GM18907 (cell line): ENCODE measurements around the gene POLD2.

ENCODE experiments used
- ATAC-seq: cut with Tn5 transposase; IDR thresholded peaks from one replicate; pipeline ENCODE4 v1.9.1; 2021; ENCODE audit warnings: mild to moderate bottlenecking, moderate library complexity; ENCODE audit not compliant: unreplicated experiment

Gene POLD2

DNA sequence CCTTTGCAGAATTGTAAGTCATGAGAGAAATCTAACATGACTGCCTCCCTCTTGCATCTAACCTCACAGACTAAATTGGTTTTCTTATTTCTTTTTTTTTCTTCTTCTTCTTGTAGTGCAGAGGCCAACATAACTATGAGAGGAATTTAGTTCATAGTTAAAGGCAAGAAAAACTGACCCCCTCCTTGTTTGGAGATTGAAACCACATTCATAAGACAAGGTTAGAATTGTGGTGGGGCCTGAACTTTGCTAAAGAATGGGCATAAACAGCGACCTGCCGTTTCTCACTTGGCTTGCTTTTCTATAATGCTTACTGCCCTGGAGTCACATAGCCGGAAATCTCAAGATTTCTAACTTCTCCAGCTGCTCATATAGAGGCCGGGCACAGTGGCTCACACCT is 38.6 kb downstream of the POLD2 start:
- ATAC-seq: no peak

DNA sequence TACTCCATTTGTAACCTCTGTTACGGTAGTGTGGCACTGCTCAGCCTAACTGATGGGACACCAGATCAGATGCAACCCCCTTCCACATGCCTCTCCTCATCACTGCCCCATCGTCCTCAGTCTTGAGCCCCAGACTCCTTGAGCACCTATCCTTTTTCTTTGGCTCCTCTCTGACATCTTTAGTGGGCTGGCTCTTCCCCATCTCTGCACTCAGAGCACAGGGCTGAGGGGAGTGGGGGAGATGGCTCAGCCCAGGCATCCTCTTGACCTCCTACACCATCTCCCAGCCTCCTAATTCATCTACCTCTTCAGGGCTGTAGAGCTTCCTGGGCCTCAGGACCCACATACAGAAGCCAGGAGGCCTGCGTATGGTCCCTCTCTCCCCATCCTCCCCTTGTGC is 39.6 kb downstream of the POLD2 start:
- ATAC-seq: no peak

DNA sequence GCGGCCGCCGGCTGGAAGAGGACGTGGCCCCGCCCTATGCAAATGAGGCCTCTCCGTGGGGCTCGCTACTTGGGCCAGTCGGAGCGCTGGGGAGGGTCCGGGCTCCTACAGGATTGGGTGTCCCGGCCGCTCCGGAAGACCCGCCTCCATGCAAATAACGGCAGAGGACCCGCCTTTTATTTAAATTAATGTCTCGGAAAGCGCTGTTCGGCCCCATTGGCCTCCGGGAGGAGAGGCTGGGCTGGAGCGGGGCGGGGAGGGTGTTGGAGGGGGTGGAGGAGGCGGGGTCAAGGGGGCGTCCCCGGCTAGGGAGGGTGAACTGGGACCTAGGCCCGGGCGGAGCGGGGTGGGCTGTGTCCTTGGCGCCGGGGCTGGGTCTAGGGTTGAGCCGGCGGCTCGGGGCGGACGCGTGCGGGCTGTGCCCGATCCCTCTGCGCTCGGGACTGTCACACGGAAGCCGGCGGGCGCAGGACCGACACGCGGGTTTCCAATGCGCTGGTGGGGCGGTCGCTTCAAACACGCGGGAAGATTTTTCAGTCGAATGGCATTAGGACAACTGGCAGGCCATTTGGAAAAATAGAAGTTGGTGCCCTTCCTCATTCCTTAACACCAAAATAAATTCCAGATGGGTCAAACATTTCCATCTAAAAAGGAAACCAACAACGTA is 40.7 kb downstream of the POLD2 start:
- peak; percentile 90 for ATAC-seq

DNA sequence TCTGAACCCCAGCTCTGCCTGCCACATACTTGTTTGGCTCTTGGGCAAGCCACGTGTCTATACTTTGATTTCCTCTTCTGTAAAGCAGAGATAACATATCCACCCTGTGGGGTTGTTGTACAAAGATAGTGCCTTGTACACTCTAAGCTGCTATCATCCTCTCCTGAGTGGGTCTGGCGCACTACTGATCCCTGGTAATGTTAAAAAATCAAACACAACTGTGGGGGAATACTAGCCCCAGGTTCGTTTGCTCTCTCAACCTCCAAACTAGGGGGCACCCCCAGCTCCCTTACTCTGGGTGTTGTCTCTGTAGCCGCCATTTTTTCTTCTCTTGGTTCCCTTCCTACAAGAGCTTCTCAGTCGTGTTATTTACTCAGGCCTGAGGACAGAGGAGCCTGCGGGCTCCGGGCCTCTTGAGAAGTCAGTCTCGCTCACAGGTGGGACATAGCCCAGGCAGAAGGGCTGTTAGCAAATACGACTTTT is 42.0 kb downstream of the POLD2 start:
- no peak for ATAC-seq

DNA sequence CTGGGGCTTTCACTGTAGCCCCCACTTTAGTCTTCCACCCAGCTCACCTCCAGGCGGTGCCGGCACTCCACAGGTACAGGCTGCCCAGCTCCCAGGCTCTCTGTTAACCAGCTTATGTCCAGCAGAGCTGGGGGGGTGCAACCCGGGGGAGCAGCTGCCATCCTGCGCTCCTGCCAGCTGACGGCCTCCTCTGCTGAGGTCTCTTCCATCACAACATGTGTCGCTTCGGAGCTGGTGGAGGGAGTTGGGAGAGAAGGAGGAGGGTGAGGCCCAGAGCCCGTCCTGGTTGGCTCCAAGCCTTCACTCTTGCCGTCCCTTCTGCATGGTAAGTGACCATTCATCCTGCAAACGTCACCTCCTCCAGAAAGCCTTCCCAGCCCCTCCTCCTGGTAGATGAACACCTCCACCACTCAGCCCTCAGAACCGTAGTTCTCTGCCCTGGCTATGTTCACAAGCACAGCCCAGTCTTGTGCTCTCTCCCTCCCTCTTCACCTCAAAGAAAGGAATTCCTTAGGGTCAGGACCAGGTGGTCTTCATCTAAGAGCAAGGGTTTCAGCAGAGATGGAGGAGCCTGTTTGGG is 42.6 kb downstream of the POLD2 start:
- no peak for ATAC-seq

DNA sequence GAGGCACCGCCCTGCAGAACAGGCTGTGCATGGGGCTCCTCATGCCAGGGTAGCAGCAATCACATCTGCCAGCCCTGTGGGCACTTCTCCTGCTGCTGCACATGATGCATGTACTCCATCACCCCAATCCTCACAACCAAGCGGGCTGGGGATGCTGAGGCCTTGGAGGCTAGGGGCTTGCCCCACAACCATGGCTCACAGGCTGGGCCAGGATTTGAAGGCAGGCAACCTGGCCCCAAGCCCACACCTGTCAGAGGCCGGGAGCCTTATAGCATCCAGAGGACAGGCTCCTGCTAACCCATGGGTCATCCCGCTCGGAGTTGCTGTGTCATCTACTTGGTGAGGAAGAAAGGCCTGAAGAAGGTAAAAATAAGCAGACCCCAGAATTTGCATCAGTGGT is 43.2 kb downstream of the POLD2 start:
- no peak for ATAC-seq

DNA sequence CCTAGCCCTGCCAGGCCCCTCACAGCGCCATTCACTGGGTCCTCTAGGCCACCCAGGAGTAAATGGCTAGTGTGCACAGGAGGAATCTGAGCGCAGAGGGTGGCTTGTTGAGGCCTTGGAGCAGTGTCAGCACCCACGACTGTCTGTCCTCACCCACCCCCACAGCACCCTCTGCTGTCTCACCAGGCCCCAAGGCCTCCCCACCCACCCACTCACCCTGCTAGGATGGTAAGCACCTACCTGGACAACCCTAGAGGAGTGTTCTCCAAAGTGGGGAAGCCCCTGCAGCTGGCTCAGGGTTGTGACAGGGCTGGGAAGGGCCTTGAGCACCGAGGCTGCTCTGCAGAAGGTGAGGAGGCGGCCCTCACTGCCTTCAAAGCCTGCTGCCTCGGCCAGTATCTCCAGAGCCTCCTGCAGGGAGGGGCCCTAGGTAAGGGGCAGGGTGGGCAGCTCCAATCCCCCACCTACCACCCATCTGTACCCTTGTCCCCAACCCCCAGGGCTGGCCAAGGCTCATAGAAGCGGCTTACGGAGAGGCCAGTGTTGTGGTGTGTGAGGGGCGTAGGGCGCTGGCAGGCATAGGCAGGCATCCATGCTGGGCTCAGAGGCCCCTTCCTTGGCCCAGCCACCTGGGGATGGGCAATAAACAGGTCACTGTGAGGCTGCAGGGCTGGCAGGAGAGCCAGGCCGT is 43.9 kb downstream of the POLD2 start:
- no peak for ATAC-seq

- ATAC-seq: no peak
Observed at GRCh38 chr7:44078521-44078920, 44.8 kb downstream of the POLD2 start.

GRCh38 chr7:44077681-44078091 is 45.7 kb downstream of the POLD2 start:
- no peak for ATAC-seq

DNA sequence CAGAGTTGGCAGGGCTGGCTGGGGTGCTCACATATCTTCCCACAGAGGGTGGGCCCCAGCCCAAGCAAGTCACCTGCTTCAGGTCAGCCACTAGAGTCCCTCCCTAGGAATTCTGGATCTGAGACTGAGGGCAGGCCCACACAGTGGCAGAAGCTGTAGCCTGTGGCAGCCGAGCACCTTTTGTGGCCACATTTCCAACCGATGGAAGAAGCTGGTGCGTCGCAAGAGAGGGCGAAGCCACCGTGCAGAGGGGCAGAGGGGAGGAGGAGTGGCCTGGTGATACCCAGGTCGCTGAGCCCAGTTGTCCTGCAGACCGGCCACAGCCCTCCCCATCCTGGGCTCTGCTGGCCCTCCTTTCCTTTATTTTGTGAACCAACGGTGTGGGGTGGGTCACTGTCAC is 46.3 kb downstream of the POLD2 start:
- no peak for ATAC-seq

DNA sequence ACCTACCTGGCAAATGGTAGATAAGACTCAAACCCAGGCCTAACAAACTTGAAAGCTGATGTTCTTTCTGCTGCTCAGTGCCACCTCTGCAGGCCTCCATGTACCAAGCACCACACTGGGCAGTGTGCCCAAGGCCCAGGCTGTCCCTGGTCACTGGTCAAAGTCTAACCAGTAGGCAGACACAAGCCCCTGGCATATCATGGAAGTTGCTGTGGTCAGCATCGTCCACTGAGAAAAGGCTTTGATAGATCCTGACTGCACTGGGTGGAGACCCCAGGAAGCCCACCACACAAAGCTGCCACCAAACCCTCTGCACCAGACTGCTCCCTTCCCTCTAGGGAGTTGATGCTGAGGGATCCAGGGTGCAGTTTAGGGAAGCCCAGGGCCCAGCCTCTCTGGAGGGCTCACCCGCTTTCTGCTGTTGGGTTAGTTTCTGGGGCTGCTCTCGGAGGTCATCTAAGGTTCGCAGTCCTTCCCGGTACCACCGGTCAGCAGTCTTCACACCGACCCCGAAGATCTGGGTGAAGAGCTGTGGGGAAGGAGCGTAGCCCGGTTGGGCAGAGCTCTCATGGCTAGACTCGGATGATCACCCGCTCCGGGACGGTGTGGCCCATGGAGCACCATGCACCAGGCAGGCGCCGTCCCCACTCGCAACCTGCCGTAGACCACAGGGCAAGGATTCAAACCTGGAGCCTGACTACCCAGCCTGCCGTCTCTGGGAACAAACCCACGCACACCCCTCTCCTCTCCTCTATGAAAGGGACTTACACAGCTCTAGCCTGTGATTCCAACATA is 47.0 kb downstream of the POLD2 start:
- ATAC-seq: no peak

DNA sequence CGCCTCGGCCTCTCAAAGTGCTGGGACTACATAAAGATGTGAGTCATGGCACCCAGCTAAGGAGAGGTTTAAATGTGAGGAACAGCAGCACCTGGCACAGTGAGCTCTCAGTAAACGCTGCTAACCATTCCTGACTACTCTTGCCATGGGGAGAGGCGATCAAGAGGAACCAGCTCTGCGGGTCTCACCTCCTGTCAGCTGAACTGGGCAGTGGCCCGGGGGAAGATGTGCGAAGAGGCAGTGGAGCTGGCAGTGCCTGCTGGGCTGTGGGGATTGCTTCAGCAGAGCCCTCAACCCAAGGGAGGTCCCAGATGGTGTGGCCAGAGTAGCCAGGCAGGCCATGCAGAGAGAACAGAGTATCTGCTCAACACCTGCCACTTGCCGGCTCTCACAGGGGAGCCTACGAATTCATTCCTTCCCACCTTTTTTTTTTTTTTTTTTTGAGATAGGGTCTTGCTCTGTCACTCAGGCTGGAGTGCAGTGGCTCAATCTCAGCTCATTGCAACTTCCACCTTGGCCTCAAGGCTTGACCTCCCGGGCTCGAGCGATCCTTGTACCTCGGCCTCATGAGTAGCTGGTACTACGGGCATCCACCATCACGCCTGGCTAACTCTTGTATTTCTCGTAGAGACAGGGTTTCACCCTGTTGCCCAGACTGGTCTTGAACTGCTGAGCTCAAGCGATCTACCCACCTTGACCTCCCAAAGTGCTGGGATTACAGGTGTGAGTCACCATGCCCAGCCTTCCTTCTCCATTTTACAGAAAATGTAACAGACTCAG is 47.9 kb downstream of the POLD2 start:
- ATAC-seq: no peak

DNA sequence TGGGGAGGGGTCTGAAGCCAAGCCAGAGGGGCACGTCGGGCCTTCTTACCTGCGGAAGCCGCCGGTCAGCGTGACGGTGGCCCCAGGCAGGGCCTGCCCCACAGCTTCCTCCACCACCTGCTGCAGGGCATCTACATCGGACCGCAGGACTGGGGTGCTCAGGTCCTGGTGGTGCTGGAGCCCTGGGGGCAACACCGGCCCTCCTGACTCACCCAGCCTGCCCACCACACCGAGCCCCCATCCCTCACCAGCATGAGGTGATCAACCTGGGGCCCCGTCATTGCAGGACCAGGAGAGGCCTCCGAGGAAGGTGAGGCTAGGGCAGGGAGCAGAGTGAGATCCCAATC is 49.0 kb downstream of the POLD2 start:
- peak; percentile 11 for ATAC-seq

DNA sequence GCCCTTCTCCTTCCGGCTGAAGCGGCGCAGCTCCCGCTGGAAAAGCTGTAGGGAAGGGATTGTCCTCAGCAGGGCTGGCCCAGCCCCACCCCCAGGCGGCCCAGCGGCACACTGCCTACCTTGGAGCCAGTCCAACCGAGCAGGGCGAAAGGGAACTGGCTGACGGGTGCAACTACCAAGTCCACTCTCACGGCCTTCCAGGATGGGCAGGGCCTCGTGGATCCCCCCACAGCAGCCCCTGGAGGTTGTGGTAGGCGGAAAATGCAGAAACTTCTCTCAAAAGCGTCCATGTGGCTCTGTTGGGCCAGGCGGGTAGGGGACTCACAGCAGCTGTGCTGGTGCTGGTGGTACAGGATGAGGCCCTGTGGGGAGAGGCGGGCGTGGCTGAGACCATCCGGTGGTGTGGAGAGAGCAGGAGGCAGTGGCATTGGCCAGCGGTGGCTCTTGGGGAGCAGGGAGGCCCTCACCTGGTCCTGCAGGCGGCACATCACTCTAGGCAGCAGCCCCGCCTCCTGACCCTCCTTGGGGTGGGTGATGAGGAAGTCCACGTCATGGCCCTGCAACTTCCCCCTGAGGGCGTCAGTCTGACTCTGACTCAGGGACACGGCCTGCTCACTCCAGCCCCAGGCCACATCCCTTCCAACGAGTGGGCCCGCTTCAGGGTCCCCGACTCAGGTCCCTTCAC is 49.5 kb downstream of the POLD2 start:
- ATAC-seq: peak; percentile 62

DNA sequence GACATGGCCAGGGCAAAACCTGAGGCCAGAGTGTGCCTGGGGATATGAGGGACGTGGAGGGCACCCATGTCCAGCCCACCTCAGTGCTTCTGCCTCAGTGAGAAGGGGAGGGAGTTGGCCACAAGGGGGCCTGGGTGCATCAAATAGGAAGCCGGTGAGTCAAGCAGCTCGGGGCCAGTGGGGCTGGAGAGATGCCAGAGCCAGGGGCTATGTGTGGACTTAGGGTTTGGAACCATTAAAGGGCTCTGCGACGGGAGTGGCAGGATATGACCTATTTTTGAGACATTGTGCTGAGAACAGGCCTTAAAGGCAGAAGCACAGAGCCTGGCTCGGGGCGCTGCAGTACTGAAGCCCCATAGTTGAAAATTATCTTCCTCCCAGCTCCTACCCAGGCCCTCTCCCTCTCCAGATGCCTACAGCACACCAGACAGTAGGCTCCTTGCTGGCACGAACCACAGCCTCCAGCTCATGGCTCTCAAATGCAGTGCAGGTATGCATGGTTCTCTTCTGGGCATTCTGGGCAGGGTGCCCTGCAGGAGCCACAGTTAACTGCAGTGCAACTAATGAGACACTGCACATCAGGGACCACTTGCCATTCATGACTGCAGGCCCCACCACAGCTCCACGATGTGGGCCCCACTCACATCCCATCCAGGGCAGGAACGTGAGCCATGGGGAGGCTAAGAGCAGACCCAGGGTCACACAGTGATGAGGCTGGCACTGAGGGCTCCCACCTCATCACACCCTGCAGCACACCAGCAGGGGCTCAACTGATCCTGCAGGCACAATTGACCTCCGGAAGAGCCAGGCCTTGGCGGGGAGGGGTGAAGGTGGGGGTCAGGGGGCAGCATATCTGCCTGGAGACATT is 50.8 kb downstream of the POLD2 start:
- ATAC-seq: no peak

DNA sequence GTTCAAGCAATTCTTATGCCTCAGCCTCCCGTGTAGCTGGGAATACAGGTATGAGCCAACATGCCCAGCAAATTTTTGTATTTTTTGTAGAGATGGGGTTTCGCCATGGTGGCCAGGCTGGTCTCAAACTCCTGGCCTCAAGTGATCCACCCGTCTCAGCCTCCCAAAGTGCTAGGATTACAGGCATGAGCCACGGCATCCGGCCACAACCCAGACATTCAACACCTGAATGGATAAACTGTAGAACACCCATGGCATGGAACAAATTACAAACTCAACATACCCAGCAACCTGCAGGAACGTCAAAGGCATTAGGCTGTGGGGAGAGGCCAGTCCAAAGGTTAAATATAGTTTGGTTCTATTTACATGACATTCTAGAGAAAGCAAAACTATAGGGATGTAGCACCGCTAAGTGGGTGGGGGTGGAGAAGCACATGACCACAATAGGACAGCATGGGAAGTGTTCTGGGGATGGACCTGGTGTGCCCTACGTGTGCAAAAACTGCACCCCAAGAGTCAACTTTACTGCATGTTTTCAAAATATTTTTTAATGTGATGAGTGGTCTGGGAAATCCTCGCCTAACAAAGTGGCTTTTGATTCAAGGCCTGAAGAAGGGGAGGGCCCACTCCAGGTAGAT is 51.5 kb downstream of the POLD2 start:
- no peak for ATAC-seq

- no peak for ATAC-seq
Observed at GRCh38 chr7:44068054-44068453, 55.3 kb downstream of the POLD2 start.

GRCh38 chr7:44067064-44067951 is 56.0 kb downstream of the POLD2 start:
- no peak for ATAC-seq
